ENCODE results near the gene GPX4.

- TF ChIP-seq CTCF (IDR thresholded peaks at IDR 0.05; ENCODE audit: low read depth, low read length) (no peak), EZH2phosphoT487 (IDR thresholded peaks at IDR 0.05; ENCODE audit: low read depth) (no peak)
These were observed 24.2 kb upstream of the GPX4 start for GRCh38 chr19:1079566-1080111.
